ENCODE measurements around the gene CTNS.
A peak's percentile ranks its signal among the peaks of the same experiment; 100 is the strongest.

The CTNS gene

GRCh38 chr17:3639981-3640596 lies 3.5 kb downstream of the CTNS start:
- Mint-ChIP-seq H3K4me1 (peaks cover 53% of the 10 kb centered on the region), H3K36me3 (peaks cover 15% of the 10 kb centered on the region), H3K4me3 (peak overlapping the region; percentile 49), H3K27ac (peak overlapping the region; percentile 92), H3K9me3 (no peaks in the 10 kb centered on the region), H3K27me3 (no peaks in the 10 kb centered on the region)
- peak; percentile 40 for DNase-seq
- CTCF ChIA-PET, result interaction anchor here (1.0 kb wide), 1 partner anchor 10 kb away, joined by 4 read pairs; no protein-coding TSS in a partner anchor

GRCh38 chr17:3641014-3641413 lies 4.5 kb downstream of the CTNS start:
- Mint-ChIP-seq H3K36me3 (peaks cover 16% of the 10 kb centered on the region), H3K27me3 (no peaks in the 10 kb centered on the region), H3K4me3 (no peak overlapping the region), H3K27ac (peak overlapping the region; percentile 92), H3K4me1 (peaks cover 49% of the 10 kb centered on the region), H3K9me3 (no peaks in the 10 kb centered on the region)
- DNase-seq, result no peak
- CTCF ChIA-PET, result no interaction called here

- no peaks in the 10 kb centered on the region for H3K27me3 Mint-ChIP-seq
- H3K4me1 Mint-ChIP-seq, result peaks cover 49% of the 10 kb centered on the region
- no peak overlapping the region for H3K4me3 Mint-ChIP-seq
Measured at GRCh38 chr17:3641717-3642486, 5.3 kb downstream of the CTNS start.

GRCh38 chr17:3643889-3644349 lies 7.4 kb downstream of the CTNS start:
- Mint-ChIP-seq H3K4me1 (peaks cover 33% of the 10 kb centered on the region), H3K9me3 (no peaks in the 10 kb centered on the region), H3K36me3 (peaks cover 16% of the 10 kb centered on the region), H3K27ac (peak overlapping the region; percentile 42), H3K4me3 (no peak overlapping the region), H3K27me3 (no peaks in the 10 kb centered on the region)
- DNase-seq, result no peak
- CTCF ChIA-PET, result interaction anchor here (1.0 to 1.5 kb wide), 4 partner anchors 11 to 43 kb away, joined by 3 to 5 read pairs (median 4); no protein-coding TSS in a partner anchor

More at GRCh38 chr17:3641717-3642486, 5.3 kb downstream of the CTNS start:
- CTCF ChIA-PET, result no interaction called here
- Mint-ChIP-seq H3K27ac (no peak overlapping the region), H3K9me3 (no peaks in the 10 kb centered on the region), H3K36me3 (peaks cover 16% of the 10 kb centered on the region)
- DNase-seq, result no peak

GRCh38 chr17:3645310-3645709 lies 8.8 kb downstream of the CTNS start:
- H3K4me1 Mint-ChIP-seq, result peaks cover 21% of the 10 kb centered on the region
- no peaks in the 10 kb centered on the region for H3K27me3 Mint-ChIP-seq
- no peaks in the 10 kb centered on the region for H3K9me3 Mint-ChIP-seq
- peaks cover 8% of the 10 kb centered on the region for H3K36me3 Mint-ChIP-seq
- H3K4me3 Mint-ChIP-seq, result no peak overlapping the region
- no peak overlapping the region for H3K27ac Mint-ChIP-seq
- CTCF ChIA-PET, result no interaction called here
- DNase-seq, result no peak

GRCh38 chr17:3647251-3647650 lies 10.7 kb downstream of the CTNS start:
- CTCF ChIA-PET, result interaction anchor here (1.1 to 4.7 kb wide), 8 partner anchors 8 to 598 kb away, joined by 3 to 40 read pairs (median 11); partner anchors contain the start of genes CTNS and SHPK
- H3K27ac Mint-ChIP-seq, result no peak overlapping the region
- H3K9me3 Mint-ChIP-seq, result no peaks in the 10 kb centered on the region
- H3K4me1 Mint-ChIP-seq, result peaks cover 5% of the 10 kb centered on the region
- no peak overlapping the region for H3K4me3 Mint-ChIP-seq
- no peaks in the 10 kb centered on the region for H3K27me3 Mint-ChIP-seq
- DNase-seq, result no peak
- H3K36me3 Mint-ChIP-seq, result peaks cover 4% of the 10 kb centered on the region

GRCh38 chr17:3647769-3648555 lies 11.4 kb downstream of the CTNS start:
- CTCF ChIA-PET, result interaction anchor here (0.8 to 4.7 kb wide), 10 partner anchors 9 to 599 kb away, joined by 3 to 40 read pairs (median 6); partner anchors contain the start of genes CTNS and SHPK
- peak; percentile 73 for DNase-seq
- Mint-ChIP-seq H3K27me3 (no peaks in the 10 kb centered on the region), H3K27ac (peak overlapping the region; percentile 52), H3K36me3 (peaks cover 4% of the 10 kb centered on the region), H3K4me1 (peaks cover 5% of the 10 kb centered on the region), H3K4me3 (no peak overlapping the region), H3K9me3 (no peaks in the 10 kb centered on the region)

- Mint-ChIP-seq H3K4me1 (no peaks in the 10 kb centered on the region), H3K9me3 (no peaks in the 10 kb centered on the region), H3K27ac (no peak overlapping the region), H3K4me3 (no peak overlapping the region), H3K27me3 (no peaks in the 10 kb centered on the region), H3K36me3 (no peaks in the 10 kb centered on the region)
- no peak for DNase-seq
- CTCF ChIA-PET, result interaction anchor here (2.2 kb wide), 1 partner anchor 11 kb away, joined by 4 read pairs; no protein-coding TSS in a partner anchor
Measured at GRCh38 chr17:3655766-3656165, 19.2 kb downstream of the CTNS start.

GRCh38 chr17:3656353-3656752 lies 19.8 kb downstream of the CTNS start:
- CTCF ChIA-PET, result interaction anchor here (1.0 to 2.2 kb wide), 2 partner anchors 7 to 10 kb away, joined by 3 to 4 read pairs; no protein-coding TSS in a partner anchor
- H3K27ac Mint-ChIP-seq, result no peak overlapping the region
- no peaks in the 10 kb centered on the region for H3K27me3 Mint-ChIP-seq
- DNase-seq, result no peak
- H3K9me3 Mint-ChIP-seq, result no peaks in the 10 kb centered on the region
- no peaks in the 10 kb centered on the region for H3K4me1 Mint-ChIP-seq
- H3K4me3 Mint-ChIP-seq, result no peak overlapping the region
- H3K36me3 Mint-ChIP-seq, result no peaks in the 10 kb centered on the region

- no peak overlapping the region for H3K27ac Mint-ChIP-seq
- no peaks in the 10 kb centered on the region for H3K4me1 Mint-ChIP-seq
- H3K27me3 Mint-ChIP-seq, result no peaks in the 10 kb centered on the region
- H3K9me3 Mint-ChIP-seq, result no peaks in the 10 kb centered on the region
- H3K4me3 Mint-ChIP-seq, result no peak overlapping the region
- no peak for DNase-seq
- H3K36me3 Mint-ChIP-seq, result no peaks in the 10 kb centered on the region
- CTCF ChIA-PET, result interaction anchor here (1.0 kb wide), 1 partner anchor 8 kb away, joined by 3 read pairs; no protein-coding TSS in a partner anchor
Measured at GRCh38 chr17:3656755-3657587, 20.4 kb downstream of the CTNS start.

- Mint-ChIP-seq H3K4me3 (no peak overlapping the region), H3K4me1 (no peaks in the 10 kb centered on the region), H3K27ac (no peak overlapping the region), H3K36me3 (peaks cover 2% of the 10 kb centered on the region), H3K9me3 (no peaks in the 10 kb centered on the region), H3K27me3 (no peaks in the 10 kb centered on the region)
- CTCF ChIA-PET, result no interaction called here
- no peak for DNase-seq
Measured at GRCh38 chr17:3657588-3657869, 21.0 kb downstream of the CTNS start.

- Mint-ChIP-seq H3K27me3 (no peaks in the 10 kb centered on the region), H3K9me3 (no peaks in the 10 kb centered on the region), H3K27ac (peak overlapping the region; percentile 19), H3K36me3 (peaks cover 2% of the 10 kb centered on the region), H3K4me1 (no peaks in the 10 kb centered on the region), H3K4me3 (no peak overlapping the region)
- no peak for DNase-seq
- CTCF ChIA-PET, result no interaction called here
Measured at GRCh38 chr17:3657874-3658783, 21.6 kb downstream of the CTNS start.
